Panc1 (cell line): Measurements from ENCODE around the gene ARFRP1.

Experiments
- CTCF ChIP-seq: fragments of 450-650 bp; IDR thresholded peaks from 2 replicates; pipeline ENCODE4 v1.5.1; 2017; ENCODE audit warnings: mild to moderate bottlenecking
- POLR2AphosphoS5 ChIP-seq: IDR thresholded peaks from 2 replicates; pipeline ENCODE4 v1.6.1; 2012; ENCODE audit warnings: mild to moderate bottlenecking, low read depth, low read length, moderate library complexity
- SIN3A ChIP-seq: IDR thresholded peaks from 2 replicates; pipeline ENCODE4 v1.6.1; 2012; ENCODE audit warnings: low read depth, mild to moderate bottlenecking, low read length, moderate library complexity, borderline replicate concordance; ENCODE audit not compliant: insufficient read depth
- TCF7L2 ChIP-seq: IDR thresholded peaks from 2 replicates; pipeline ENCODE4 v1.6.1; 2011; ENCODE audit warnings: mild to moderate bottlenecking, low read depth, low read length, inconsistent platforms

DNA sequence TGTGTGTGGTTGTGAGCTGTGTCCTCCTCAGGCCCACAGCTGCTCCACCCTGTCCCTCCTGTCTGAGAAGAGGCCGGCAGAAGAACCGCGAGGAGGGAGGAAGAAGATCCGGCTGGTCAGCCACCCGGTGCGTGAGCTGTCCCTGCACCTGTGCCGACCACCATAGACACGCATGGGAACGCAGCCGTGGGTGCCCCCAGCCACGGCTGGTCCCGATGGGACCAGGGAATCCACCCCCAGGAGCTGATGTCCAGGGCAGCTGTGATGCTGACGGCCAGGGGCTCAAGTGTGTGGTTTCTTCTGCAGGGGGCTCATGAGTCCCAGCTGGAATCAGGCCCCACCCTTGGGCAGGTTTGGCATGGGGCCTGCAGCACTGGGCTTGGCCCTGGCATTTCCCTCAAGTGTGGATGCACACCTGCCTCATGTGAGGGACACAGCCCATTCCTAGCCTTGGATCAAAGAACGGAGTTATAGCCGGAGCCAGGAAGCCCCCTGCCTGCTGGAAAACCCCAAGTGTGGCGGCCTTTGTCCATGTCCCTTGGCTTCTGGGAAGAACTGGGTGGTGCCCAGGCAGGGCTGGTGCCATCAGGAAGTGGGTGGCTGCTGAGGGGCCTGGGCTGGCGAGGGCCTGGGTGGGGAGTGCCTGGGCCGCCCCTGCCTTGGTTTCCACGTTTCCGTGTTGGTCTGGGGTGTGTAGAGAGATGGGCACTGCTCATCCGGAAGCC lies 15.9 kb downstream of the ARFRP1 start:
- TF ChIP-seq POLR2AphosphoS5 (no peak; the same call in 1 of the 2 replicates), CTCF (no peak), SIN3A (no peak), TCF7L2 (no peak)
